HUDEP-2 (cell line): ENCODE data around the gene HS3ST3A1.

Experiments
- DNase-seq, 76 experiments: peaks; one replicate each; lab custom pipeline; 2025; ENCODE audit not compliant: unreplicated experiment in 76 of 76; lab: John Stamatoyannopoulos, UW

HS3ST3A1 gene

GRCh38 chr17:13599168-13599577, 2.6 kb downstream of the HS3ST3A1 start:
- DNase-seq, result no peak

- DNase-seq, result no peak
Measured at GRCh38 chr17:13598353-13599167, 3.2 kb downstream of the HS3ST3A1 start.

GRCh38 chr17:13597723-13598347, 3.9 kb downstream of the HS3ST3A1 start:
- peak in 12 of 76 experiments; percentile 1 to 17 (median 6) for DNase-seq

- no peak for DNase-seq
Measured at GRCh38 chr17:13596241-13596923, 5.3 kb downstream of the HS3ST3A1 start.

- no peak for DNase-seq
Measured at GRCh38 chr17:13595599-13595899, 6.2 kb downstream of the HS3ST3A1 start.

GRCh38 chr17:13594762-13595598, 6.7 kb downstream of the HS3ST3A1 start:
- peak in 63 of 76 experiments; percentile 1 to 82 (median 47) for DNase-seq

GRCh38 chr17:13594310-13594709, 7.4 kb downstream of the HS3ST3A1 start:
- DNase-seq, result no peak

- DNase-seq, result no peak
Measured at GRCh38 chr17:13593757-13594156, 8.0 kb downstream of the HS3ST3A1 start.

- no peak for DNase-seq
Measured at GRCh38 chr17:13593021-13593751, 8.5 kb downstream of the HS3ST3A1 start.

- no peak for DNase-seq
Measured at GRCh38 chr17:13592427-13592826, 9.3 kb downstream of the HS3ST3A1 start.

- DNase-seq, result no peak
Measured at GRCh38 chr17:13590441-13590840, 11.3 kb downstream of the HS3ST3A1 start.

GRCh38 chr17:13589658-13590057, 12.1 kb downstream of the HS3ST3A1 start:
- DNase-seq, result no peak

- no peak for DNase-seq
Measured at GRCh38 chr17:13587487-13588338, 14.0 kb downstream of the HS3ST3A1 start.

GRCh38 chr17:13584701-13585080, 17.0 kb downstream of the HS3ST3A1 start:
- no peak for DNase-seq

GRCh38 chr17:13583996-13584700, 17.6 kb downstream of the HS3ST3A1 start:
- DNase-seq, result no peak

GRCh38 chr17:13582776-13583547, 18.8 kb downstream of the HS3ST3A1 start:
- DNase-seq, result no peak

GRCh38 chr17:13581925-13582324, 19.8 kb downstream of the HS3ST3A1 start:
- no peak for DNase-seq

- no peak for DNase-seq
Measured at GRCh38 chr17:13580790-13581189, 20.9 kb downstream of the HS3ST3A1 start.
